OCI-LY1 (cell line): ENCODE results near the gene CNN2.

Experiments used
- H2AFZ ChIP-seq: fragments of 200-600 bp; sonication (generic), shearing (Covaris generic); 2 replicates; pipeline ENCODE4 v1.6.0; 2014; ENCODE audit warnings: antibody characterized with exemption, mild to moderate bottlenecking, low read length
- H3F3A ChIP-seq: fragments of 200-600 bp; sonication (generic), shearing (Covaris generic); 2 replicates; pipeline ENCODE4 v1.6.0; 2014; ENCODE audit warnings: mild to moderate bottlenecking, antibody characterized with exemption, low read length, moderate library complexity; ENCODE audit not compliant: insufficient read depth
- H3K27ac ChIP-seq: fragments of 200-600 bp; sonication (generic); 2 replicates; pipeline ENCODE4 v1.5.1; 2014; ENCODE audit warnings: low read length, mixed run types, mild to moderate bottlenecking, low read depth; ENCODE audit not compliant: poor library complexity, severe bottlenecking
- H3K27me3 ChIP-seq: fragments of 200-600 bp; sonication (generic); 2 replicates; pipeline ENCODE4 v1.6.0; 2014; ENCODE audit warnings: antibody characterized with exemption, mild to moderate bottlenecking, low read length, moderate library complexity; ENCODE audit not compliant: insufficient read depth
- H3K36me3 ChIP-seq: fragments of 200-600 bp; sonication (generic); 2 replicates; pipeline ENCODE4 v1.6.1; 2014; ENCODE audit warnings: mild to moderate bottlenecking, antibody characterized with exemption, low read length, moderate library complexity, mixed read lengths; ENCODE audit not compliant: insufficient read depth
- H3K4me1 ChIP-seq: fragments of 200-600 bp; sonication (generic); 2 replicates; pipeline ENCODE4 v1.5.1; 2014; ENCODE audit warnings: mild to moderate bottlenecking, low read length, moderate library complexity; ENCODE audit not compliant: insufficient read depth, severe bottlenecking
- H3K4me2 ChIP-seq: fragments of 200-600 bp; sonication (generic), shearing (Covaris generic); 2 replicates; pipeline ENCODE4 v1.6.1; 2014; ENCODE audit warnings: low read length
- H3K4me3 ChIP-seq: fragments of 200-600 bp; sonication (generic); 2 replicates; pipeline ENCODE4 v1.5.1; 2014; ENCODE audit warnings: low read length, low read depth, mild to moderate bottlenecking, mixed read lengths; ENCODE audit not compliant: poor library complexity, severe bottlenecking
- H3K79me2 ChIP-seq: fragments of 200-600 bp; shearing (Covaris generic); 2 replicates; pipeline ENCODE4 v1.6.1; 2016; ENCODE audit warnings: mixed run types, low read length, mixed read lengths; ENCODE audit not compliant: insufficient read depth
- H3K9ac ChIP-seq: fragments of 200-600 bp; sonication (generic), shearing (Covaris generic); 2 replicates; pipeline ENCODE4 v1.6.1; 2014; ENCODE audit warnings: mild to moderate bottlenecking, low read length, mixed read lengths
- H3K9me2 ChIP-seq: fragments of 200-600 bp; sonication (generic), shearing (Covaris generic); 2 replicates; pipeline ENCODE4 v1.6.1; 2014; ENCODE audit warnings: low read depth, mild to moderate bottlenecking, low read length, mixed read lengths
- H3K9me3 ChIP-seq: fragments of 200-600 bp; shearing (Covaris generic); 2 replicates; pipeline ENCODE4 v1.6.1; 2014; ENCODE audit warnings: low read length, mixed read lengths
- H4K20me1 ChIP-seq: fragments of 200-600 bp; sonication (generic), shearing (Covaris generic); 2 replicates; pipeline ENCODE4 v1.6.0; 2016; ENCODE audit warnings: mild to moderate bottlenecking, low read length; ENCODE audit not compliant: insufficient read depth
- CTCF ChIP-seq: fragments of 200-600 bp; sonication (generic), shearing (Covaris generic); IDR thresholded peaks from 2 replicates; pipeline ENCODE4 v1.5.1; 2017; ENCODE audit warnings: mild to moderate bottlenecking, antibody characterized with exemption, low read length, moderate library complexity, mixed read lengths
- EZH2 ChIP-seq: fragments of 200-600 bp; sonication (generic), shearing (Covaris generic); IDR thresholded peaks from 2 replicates; pipeline ENCODE4 v1.8.0; 2017; ENCODE audit warnings: borderline replicate concordance, mixed run types, mild to moderate bottlenecking, antibody characterized with exemption, low read length, moderate library complexity, mixed read lengths

CNN2 gene

GRCh38 chr19:1057176-1057855 is 30.9 kb downstream of the CNN2 start:
- no peak overlapping the region for H3K9ac ChIP-seq
- no peak overlapping the region for H3K4me2 ChIP-seq
- H3K27ac ChIP-seq: no peak overlapping the region
- no peak overlapping the region for H2AFZ ChIP-seq
- no peaks in the 10 kb centered on the region for H3K9me3 ChIP-seq
- H3K79me2 ChIP-seq: no peaks in the 10 kb centered on the region
- H4K20me1 ChIP-seq: no peaks in the 10 kb centered on the region
- no peaks in the 10 kb centered on the region for H3K9me2 ChIP-seq
- H3K4me3 ChIP-seq: no peak overlapping the region
- H3K36me3 ChIP-seq: peaks cover 50% of the 10 kb centered on the region; the same call in 1 of the 2 replicates
- TF ChIP-seq EZH2: no peak
- peak; percentile 49; the same call in 1 of the 2 replicates for TF ChIP-seq CTCF
- H3F3A ChIP-seq: no peaks in the 10 kb centered on the region
- H3K27me3 ChIP-seq: no peaks in the 10 kb centered on the region
- H3K4me1 ChIP-seq: peaks cover 4% of the 10 kb centered on the region

GRCh38 chr19:1058112-1058511 is 31.7 kb downstream of the CNN2 start:
- H3K9me3 ChIP-seq: no peaks in the 10 kb centered on the region
- H3K27me3 ChIP-seq: no peaks in the 10 kb centered on the region
- peaks cover 4% of the 10 kb centered on the region for H3K4me1 ChIP-seq
- H4K20me1 ChIP-seq: no peaks in the 10 kb centered on the region
- no peaks in the 10 kb centered on the region for H3K79me2 ChIP-seq
- TF ChIP-seq EZH2 (no peak), CTCF (no peak)
- no peak overlapping the region for H3K4me3 ChIP-seq
- no peaks in the 10 kb centered on the region for H3F3A ChIP-seq
- peaks cover 51% of the 10 kb centered on the region; the same call in 1 of the 2 replicates for H3K36me3 ChIP-seq
- H2AFZ ChIP-seq: no peak overlapping the region
- no peak overlapping the region for H3K4me2 ChIP-seq
- H3K9me2 ChIP-seq: no peaks in the 10 kb centered on the region
- H3K27ac ChIP-seq: peak overlapping the region; percentile 26
- H3K9ac ChIP-seq: no peak overlapping the region

GRCh38 chr19:1060689-1061088 is 34.3 kb downstream of the CNN2 start:
- H3K9me2 ChIP-seq: no peaks in the 10 kb centered on the region
- no peak overlapping the region for H3K4me2 ChIP-seq
- peaks cover 34% of the 10 kb centered on the region; the same call in 1 of the 2 replicates for H3K36me3 ChIP-seq
- no peaks in the 10 kb centered on the region for H3K79me2 ChIP-seq
- no peak overlapping the region for H3K27ac ChIP-seq
- H3K9me3 ChIP-seq: no peaks in the 10 kb centered on the region
- H3K9ac ChIP-seq: no peak overlapping the region
- H3K4me3 ChIP-seq: no peak overlapping the region
- H2AFZ ChIP-seq: no peak overlapping the region
- TF ChIP-seq CTCF: no peak
- TF ChIP-seq EZH2: no peak
- peaks cover 22% of the 10 kb centered on the region for H3K4me1 ChIP-seq
- no peaks in the 10 kb centered on the region for H4K20me1 ChIP-seq
- no peaks in the 10 kb centered on the region for H3K27me3 ChIP-seq
- H3F3A ChIP-seq: no peaks in the 10 kb centered on the region
